ENCODE data around the gene PAK1. TPM values are rescaled to one million over a fixed set of nuclear protein-coding genes. Genes with fewer than 3 reads are reported as not detected.

Gene PAK1
- total RNA-seq, 1 donor from 2014 or later = 39.8 TPM

- H3K27ac ChIP-seq = no peak overlapping the region
- no peaks in the 10 kb centered on the region for H3K27me3 ChIP-seq
- TF ChIP-seq, protein P1, sequence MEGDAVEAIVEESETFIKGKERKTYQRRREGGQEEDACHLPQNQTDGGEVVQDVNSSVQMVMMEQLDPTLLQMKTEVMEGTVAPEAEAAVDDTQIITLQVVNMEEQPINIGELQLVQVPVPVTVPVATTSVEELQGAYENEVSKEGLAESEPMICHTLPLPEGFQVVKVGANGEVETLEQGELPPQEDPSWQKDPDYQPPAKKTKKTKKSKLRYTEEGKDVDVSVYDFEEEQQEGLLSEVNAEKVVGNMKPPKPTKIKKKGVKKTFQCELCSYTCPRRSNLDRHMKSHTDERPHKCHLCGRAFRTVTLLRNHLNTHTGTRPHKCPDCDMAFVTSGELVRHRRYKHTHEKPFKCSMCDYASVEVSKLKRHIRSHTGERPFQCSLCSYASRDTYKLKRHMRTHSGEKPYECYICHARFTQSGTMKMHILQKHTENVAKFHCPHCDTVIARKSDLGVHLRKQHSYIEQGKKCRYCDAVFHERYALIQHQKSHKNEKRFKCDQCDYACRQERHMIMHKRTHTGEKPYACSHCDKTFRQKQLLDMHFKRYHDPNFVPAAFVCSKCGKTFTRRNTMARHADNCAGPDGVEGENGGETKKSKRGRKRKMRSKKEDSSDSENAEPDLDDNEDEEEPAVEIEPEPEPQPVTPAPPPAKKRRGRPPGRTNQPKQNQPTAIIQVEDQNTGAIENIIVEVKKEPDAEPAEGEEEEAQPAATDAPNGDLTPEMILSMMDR (IDR thresholded peaks at IDR 0.05) = no peak
- intact Hi-C loops (cut with DNase I) = no loop called here
- no peaks in the 10 kb centered on the region for H3K36me3 ChIP-seq
- no peak overlapping the region for H3K4me3 ChIP-seq
- no peak for DNase-seq (ENCODE audit: low spot score in 2 of 2)
- no peaks in the 10 kb centered on the region for H3K9me3 ChIP-seq
- peaks cover 0 to 2% of the 10 kb centered on the region in 2 donors for H3K4me1 ChIP-seq
Measured at GRCh38 chr11:77468527-77468926, 5.4 kb downstream of the PAK1 start.

DNA sequence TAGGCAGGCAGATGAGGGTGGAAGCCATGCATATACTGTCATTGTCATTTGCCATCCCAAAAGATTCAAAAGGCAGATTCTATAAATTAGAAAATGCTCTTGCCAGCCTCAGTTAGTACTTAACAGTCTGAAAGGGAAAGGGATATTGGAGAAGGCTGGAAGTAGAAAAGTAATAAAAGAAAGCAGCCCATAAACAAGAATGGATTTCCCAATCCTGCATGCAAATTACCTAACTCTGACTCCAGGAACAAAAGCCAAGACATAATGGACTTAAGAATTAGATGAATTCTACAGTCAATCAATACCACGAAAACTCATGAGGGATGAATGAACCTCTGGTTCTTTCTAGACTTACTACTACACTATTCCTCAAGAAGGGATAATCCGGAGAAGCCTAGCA is 5.9 kb downstream of the PAK1 start:
- TF ChIP-seq, protein P1 (IDR thresholded peaks at IDR 0.05) = no peak
- H3K9me3 ChIP-seq = no peaks in the 10 kb centered on the region
- intact Hi-C loops (cut with DNase I) = no loop called here

DNA sequence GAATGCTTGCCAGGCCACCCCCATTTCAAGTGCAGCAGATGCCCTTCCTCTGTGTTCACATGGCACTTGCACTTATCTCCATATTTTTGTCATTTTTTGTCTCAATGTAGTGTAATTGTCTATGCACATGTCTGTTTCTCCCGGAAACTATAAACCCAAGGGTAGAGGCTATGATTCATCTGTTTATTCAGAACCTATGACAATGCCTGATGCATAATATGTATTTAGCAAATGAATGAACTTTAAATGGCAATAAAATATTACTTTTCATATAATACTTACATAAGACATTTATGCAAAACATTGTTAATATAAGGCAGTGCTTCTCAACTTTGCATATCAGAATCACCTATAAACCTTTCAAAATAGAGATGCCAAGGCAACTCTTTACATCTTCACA is 6.7 kb downstream of the PAK1 start:
- no peak overlapping the region for H3K4me3 ChIP-seq
- H3K27ac ChIP-seq = no peak overlapping the region
- no peaks in the 10 kb centered on the region for H3K27me3 ChIP-seq
- no peak for DNase-seq (ENCODE audit: low spot score in 2 of 2)
- intact Hi-C loops (cut with DNase I) = no loop called here
- H3K4me1 ChIP-seq = no peaks in the 10 kb centered on the region
- H3K36me3 ChIP-seq = no peaks in the 10 kb centered on the region
- TF ChIP-seq, protein P1 (IDR thresholded peaks at IDR 0.05) = no peak
- H3K9me3 ChIP-seq = no peaks in the 10 kb centered on the region

More for the DNA sequence above, 5.9 kb downstream of the PAK1 start:
- no peak for DNase-seq (ENCODE audit: low spot score in 2 of 2)
- Histone ChIP-seq H3K4me3 (no peak overlapping the region), H3K36me3 (no peaks in the 10 kb centered on the region), H3K27ac (no peak overlapping the region), H3K27me3 (no peaks in the 10 kb centered on the region), H3K4me1 (no peaks in the 10 kb centered on the region)

GRCh38 chr11:77457340-77457739 is 16.6 kb downstream of the PAK1 start:
- Histone ChIP-seq H3K27me3 (no peaks in the 10 kb centered on the region), H3K9me3 (no peaks in the 10 kb centered on the region), H3K4me3 (no peak overlapping the region), H3K36me3 (no peaks in the 10 kb centered on the region), H3K4me1 (no peaks in the 10 kb centered on the region), H3K27ac (no peak overlapping the region)
- intact Hi-C loops (cut with DNase I) = no loop called here
- no peak for DNase-seq (ENCODE audit: low spot score in 2 of 2)
- TF ChIP-seq, protein P1 (IDR thresholded peaks at IDR 0.05) = no peak

GRCh38 chr11:77455740-77456139 is 18.2 kb downstream of the PAK1 start:
- DNase-seq (ENCODE audit: low spot score in 2 of 2) = no peak
- intact Hi-C loops (cut with DNase I) = no loop called here
- TF ChIP-seq, protein P1 (IDR thresholded peaks at IDR 0.05) = no peak
- Histone ChIP-seq H3K9me3 (no peaks in the 10 kb centered on the region), H3K4me3 (no peak overlapping the region), H3K4me1 (no peaks in the 10 kb centered on the region), H3K27ac (no peak overlapping the region), H3K36me3 (no peaks in the 10 kb centered on the region), H3K27me3 (no peaks in the 10 kb centered on the region)
